ENCODE results near the gene UBE2H.

The UBE2H gene

DNA sequence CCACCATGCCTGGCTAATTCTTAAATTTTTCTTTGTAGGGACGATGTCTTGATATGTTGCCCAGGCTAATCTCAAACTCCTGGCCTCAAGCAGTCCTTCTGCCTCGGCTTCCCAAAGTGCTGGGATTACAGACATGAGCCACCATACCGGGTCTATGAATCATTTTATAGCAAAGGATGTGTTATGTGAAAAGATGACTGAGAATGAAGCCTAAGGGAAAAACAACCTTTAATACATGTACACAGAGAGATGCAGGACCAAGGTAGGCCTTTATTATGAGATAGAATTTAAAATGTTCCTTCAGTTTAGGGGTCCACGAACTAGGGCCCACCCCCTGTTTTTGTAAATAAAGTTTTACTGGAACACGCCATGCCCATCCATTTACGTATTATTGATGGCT, 41.0 kb downstream of the UBE2H start:
- H3K4me1 ChIP-seq (ENCODE audit: control insufficient read depth in 5 of 5, insufficient read depth in 5 of 5, low read length in 5 of 5) = peaks cover 2 to 35% (median 22%) of the 10 kb centered on the region in 5 donors

DNA sequence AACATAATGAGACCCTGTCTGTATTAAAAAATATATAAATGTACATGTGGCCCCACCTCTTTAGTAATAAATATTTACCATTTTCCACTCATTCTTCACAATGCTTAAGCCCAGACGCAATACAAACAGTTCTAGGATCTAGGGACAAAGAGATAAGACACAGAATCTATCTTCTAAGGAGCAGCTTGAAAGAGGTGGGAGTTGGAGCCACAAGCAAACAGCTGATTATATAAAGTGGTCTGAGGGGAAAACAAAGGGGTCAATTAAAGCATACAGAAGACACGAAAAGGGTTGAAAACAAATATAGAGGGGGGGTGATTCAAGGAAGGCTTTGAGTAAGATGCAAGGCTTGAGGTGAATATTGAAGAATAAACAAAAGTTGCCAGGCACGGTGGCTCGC, 43.1 kb downstream of the UBE2H start:
- Histone ChIP-seq H3K4me3 (ENCODE audit: low read depth in 1 of 5, low read length in 5 of 5) (no peak overlapping the region), H3K27me3 (ENCODE audit: control insufficient read depth in 5 of 5, insufficient read depth in 4 of 5, low read length in 5 of 5) (no peaks in the 10 kb centered on the region), H3K9me3 (ENCODE audit: control insufficient read depth in 5 of 5, low read length in 5 of 5) (no peaks in the 10 kb centered on the region), H3K4me1 (ENCODE audit: control insufficient read depth in 5 of 5, insufficient read depth in 5 of 5, low read length in 5 of 5) (peaks cover 0 to 28% (median 13%) of the 10 kb centered on the region in 5 donors), H3K27ac (ENCODE audit: low read depth, low read length) (no peak overlapping the region), H3K9ac (ENCODE audit: low read length in 5 of 5) (no peak overlapping the region), H3K36me3 (ENCODE audit: control insufficient read depth in 5 of 5, insufficient read depth in 5 of 5, low read length in 5 of 5) (peaks cover 0 to 11% (median 3%) of the 10 kb centered on the region in 5 donors)

More for the DNA sequence above, 41.0 kb downstream of the UBE2H start:
- no peak overlapping the region for H3K4me3 ChIP-seq (ENCODE audit: low read depth in 1 of 5, low read length in 5 of 5)
- no peaks in the 10 kb centered on the region for H3K9me3 ChIP-seq (ENCODE audit: control insufficient read depth in 5 of 5, low read length in 5 of 5)
- H3K27ac ChIP-seq (ENCODE audit: low read depth, low read length) = no peak overlapping the region
- H3K36me3 ChIP-seq (ENCODE audit: control insufficient read depth in 5 of 5, insufficient read depth in 5 of 5, low read length in 5 of 5) = peaks cover 0 to 6% (median 0%) of the 10 kb centered on the region in 5 donors
- H3K27me3 ChIP-seq (ENCODE audit: control insufficient read depth in 5 of 5, insufficient read depth in 4 of 5, low read length in 5 of 5) = no peaks in the 10 kb centered on the region
- no peak overlapping the region for H3K9ac ChIP-seq (ENCODE audit: low read length in 5 of 5)

DNA sequence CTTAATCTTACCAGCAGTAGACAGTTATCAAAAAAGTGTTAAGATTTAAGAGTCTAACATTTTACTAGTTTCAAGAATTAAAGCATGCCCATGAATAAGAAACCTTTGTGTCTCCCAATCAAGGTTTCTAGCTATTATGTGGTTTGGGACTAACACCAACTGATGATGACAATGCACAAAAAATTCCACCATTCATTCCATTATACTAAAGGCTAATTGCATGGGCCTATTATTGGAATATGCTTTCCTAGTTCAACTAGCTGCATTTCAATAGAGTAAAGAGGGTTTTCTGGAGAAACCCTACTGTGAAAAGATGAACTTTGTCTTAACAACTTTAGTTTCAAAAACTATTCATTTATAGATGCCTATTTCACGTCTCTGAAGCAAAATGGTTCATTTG, 44.6 kb downstream of the UBE2H start:
- Histone ChIP-seq H3K27me3 (ENCODE audit: control insufficient read depth in 5 of 5, insufficient read depth in 4 of 5, low read length in 5 of 5) (no peaks in the 10 kb centered on the region), H3K4me3 (ENCODE audit: low read depth in 1 of 5, low read length in 5 of 5) (no peak overlapping the region), H3K4me1 (ENCODE audit: control insufficient read depth in 5 of 5, insufficient read depth in 5 of 5, low read length in 5 of 5) (peaks cover 0 to 32% (median 10%) of the 10 kb centered on the region in 5 donors), H3K9ac (ENCODE audit: low read length in 5 of 5) (no peak overlapping the region), H3K9me3 (ENCODE audit: control insufficient read depth in 5 of 5, low read length in 5 of 5) (no peaks in the 10 kb centered on the region), H3K36me3 (ENCODE audit: control insufficient read depth in 5 of 5, insufficient read depth in 5 of 5, low read length in 5 of 5) (peaks cover 0 to 9% (median 7%) of the 10 kb centered on the region in 5 donors), H3K27ac (ENCODE audit: low read depth, low read length) (no peak overlapping the region)

DNA sequence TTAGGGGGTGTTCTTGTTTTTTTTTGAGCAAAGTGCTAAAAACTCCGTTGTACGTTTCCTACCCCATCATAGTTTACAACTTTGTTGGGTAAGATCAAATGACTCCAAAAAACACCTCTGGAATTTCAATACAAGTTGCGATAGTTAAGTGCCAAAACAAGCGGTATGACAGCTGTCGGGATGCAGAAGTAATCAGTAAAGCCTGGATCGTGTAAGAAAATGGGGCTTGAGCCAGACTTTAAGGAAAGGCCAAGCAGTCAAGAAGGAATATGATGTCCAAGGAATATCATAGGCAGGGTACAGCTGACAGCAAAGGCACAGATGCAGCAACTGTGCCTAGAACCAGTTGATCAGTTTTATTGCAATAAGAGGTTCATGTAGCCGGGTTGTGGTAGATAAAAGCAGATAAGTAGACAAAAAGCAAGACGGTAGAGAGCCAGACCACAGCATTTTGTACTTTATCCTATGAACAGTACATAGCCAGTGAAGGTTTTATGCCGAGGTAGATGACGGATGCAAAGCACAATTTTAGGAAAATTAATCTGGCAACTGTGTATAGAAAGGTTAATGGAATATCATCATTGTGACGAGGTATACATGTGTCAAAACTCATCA, 45.5 kb downstream of the UBE2H start:
- H3K27ac ChIP-seq (ENCODE audit: low read depth, low read length) = no peak overlapping the region
- H3K4me1 ChIP-seq (ENCODE audit: control insufficient read depth in 5 of 5, insufficient read depth in 5 of 5, low read length in 5 of 5) = peaks cover 0 to 32% (median 10%) of the 10 kb centered on the region in 5 donors
- H3K9me3 ChIP-seq (ENCODE audit: control insufficient read depth in 5 of 5, low read length in 5 of 5) = no peaks in the 10 kb centered on the region
- no peaks in the 10 kb centered on the region for H3K27me3 ChIP-seq (ENCODE audit: control insufficient read depth in 5 of 5, insufficient read depth in 4 of 5, low read length in 5 of 5)
- H3K4me3 ChIP-seq (ENCODE audit: low read depth in 1 of 5, low read length in 5 of 5) = no peak overlapping the region
- peaks cover 3 to 17% (median 8%) of the 10 kb centered on the region in 5 donors for H3K36me3 ChIP-seq (ENCODE audit: control insufficient read depth in 5 of 5, insufficient read depth in 5 of 5, low read length in 5 of 5)
- no peak overlapping the region for H3K9ac ChIP-seq (ENCODE audit: low read length in 5 of 5)

DNA sequence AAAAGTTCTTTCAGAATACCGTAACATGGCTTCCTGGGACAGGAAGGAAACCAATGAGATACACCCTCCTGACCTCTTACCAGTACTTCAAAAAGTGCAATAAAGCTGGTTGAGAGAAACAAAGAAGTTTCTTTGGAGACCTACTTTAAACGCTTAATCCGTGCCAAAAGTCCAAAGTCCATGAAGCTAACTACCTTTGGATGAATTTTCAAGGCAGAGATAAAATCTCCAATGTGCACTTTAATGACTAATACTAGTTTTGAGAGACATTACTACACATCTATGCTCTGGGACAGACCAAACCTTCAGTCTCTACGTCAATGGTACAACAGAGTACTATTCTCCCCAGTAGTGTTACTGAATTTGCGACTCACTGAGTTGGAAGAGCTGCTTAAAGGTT, 46.1 kb downstream of the UBE2H start:
- H3K27ac ChIP-seq (ENCODE audit: low read depth, low read length) = no peak overlapping the region
- peaks cover 0 to 32% (median 10%) of the 10 kb centered on the region in 5 donors for H3K4me1 ChIP-seq (ENCODE audit: control insufficient read depth in 5 of 5, insufficient read depth in 5 of 5, low read length in 5 of 5)
- H3K9me3 ChIP-seq (ENCODE audit: control insufficient read depth in 5 of 5, low read length in 5 of 5) = no peaks in the 10 kb centered on the region
- H3K4me3 ChIP-seq (ENCODE audit: low read depth in 1 of 5, low read length in 5 of 5) = no peak overlapping the region
- peaks cover 3 to 21% (median 8%) of the 10 kb centered on the region in 5 donors for H3K36me3 ChIP-seq (ENCODE audit: control insufficient read depth in 5 of 5, insufficient read depth in 5 of 5, low read length in 5 of 5)
- no peaks in the 10 kb centered on the region for H3K27me3 ChIP-seq (ENCODE audit: control insufficient read depth in 5 of 5, insufficient read depth in 4 of 5, low read length in 5 of 5)
- no peak overlapping the region for H3K9ac ChIP-seq (ENCODE audit: low read length in 5 of 5)

DNA sequence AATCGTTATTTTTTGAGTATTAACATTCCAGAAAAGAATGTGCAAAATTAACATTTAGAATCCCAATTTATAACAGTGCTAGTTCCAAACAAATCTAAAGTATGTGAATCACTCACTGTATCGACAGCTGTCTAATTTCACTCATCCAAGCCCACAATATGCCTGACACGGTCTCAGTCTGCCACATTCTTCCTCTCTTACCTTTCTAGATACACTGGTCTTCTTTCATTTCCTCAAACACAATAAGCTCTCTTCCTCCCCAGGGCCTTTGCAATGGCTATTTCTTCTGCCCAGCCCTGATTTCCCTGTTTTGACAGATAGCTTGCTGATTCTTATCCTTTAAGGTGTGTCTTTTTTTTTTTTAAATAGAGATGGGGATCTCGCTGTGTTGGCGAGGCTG, 48.8 kb downstream of the UBE2H start:
- no peak overlapping the region for H3K4me3 ChIP-seq (ENCODE audit: low read depth in 1 of 5, low read length in 5 of 5)
- H3K9me3 ChIP-seq (ENCODE audit: control insufficient read depth in 5 of 5, low read length in 5 of 5) = no peaks in the 10 kb centered on the region
- peaks cover 7 to 27% (median 12%) of the 10 kb centered on the region in 5 donors for H3K36me3 ChIP-seq (ENCODE audit: control insufficient read depth in 5 of 5, insufficient read depth in 5 of 5, low read length in 5 of 5)
- H3K27ac ChIP-seq (ENCODE audit: low read depth, low read length) = no peak overlapping the region
- H3K9ac ChIP-seq (ENCODE audit: low read length in 5 of 5) = no peak overlapping the region
- no peaks in the 10 kb centered on the region for H3K27me3 ChIP-seq (ENCODE audit: control insufficient read depth in 5 of 5, insufficient read depth in 4 of 5, low read length in 5 of 5)
- H3K4me1 ChIP-seq (ENCODE audit: control insufficient read depth in 5 of 5, insufficient read depth in 5 of 5, low read length in 5 of 5) = peaks cover 0 to 32% (median 10%) of the 10 kb centered on the region in 5 donors

DNA sequence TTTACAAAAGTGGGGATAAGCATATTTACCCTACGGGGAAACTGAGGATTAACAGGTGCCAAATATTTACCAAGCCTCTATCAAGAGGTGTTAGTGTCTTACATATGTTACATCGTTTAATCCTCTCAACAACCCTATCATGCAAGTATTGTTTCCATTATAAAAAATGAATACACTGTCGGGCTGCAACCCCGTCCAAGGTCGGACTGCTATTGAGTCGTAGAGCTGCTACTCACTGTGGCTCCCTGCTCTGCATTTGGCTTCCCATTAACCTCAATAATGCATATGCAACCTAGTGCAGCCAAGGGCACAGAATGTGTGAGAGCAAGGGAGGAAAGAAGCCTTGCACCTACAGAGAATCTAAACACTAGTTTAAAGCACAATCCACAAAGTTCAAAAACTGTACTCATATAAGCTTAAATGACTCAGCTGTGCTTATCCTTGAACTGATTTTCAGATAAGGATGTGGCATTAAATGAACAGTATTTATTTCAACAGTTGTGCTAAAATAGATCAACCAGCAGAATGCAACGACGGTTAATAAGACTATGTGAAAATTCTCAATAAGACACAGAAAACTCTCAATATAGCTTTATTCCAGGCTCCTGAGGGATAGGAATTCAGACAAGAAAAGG, 49.9 kb downstream of the UBE2H start:
- Histone ChIP-seq H3K4me3 (ENCODE audit: low read depth in 1 of 5, low read length in 5 of 5) (no peak overlapping the region), H3K36me3 (ENCODE audit: control insufficient read depth in 5 of 5, insufficient read depth in 5 of 5, low read length in 5 of 5) (peaks cover 7 to 29% (median 12%) of the 10 kb centered on the region in 5 donors), H3K27ac (ENCODE audit: low read depth, low read length) (no peak overlapping the region), H3K4me1 (ENCODE audit: control insufficient read depth in 5 of 5, insufficient read depth in 5 of 5, low read length in 5 of 5) (peaks cover 0 to 35% (median 10%) of the 10 kb centered on the region in 5 donors), H3K9me3 (ENCODE audit: control insufficient read depth in 5 of 5, low read length in 5 of 5) (no peaks in the 10 kb centered on the region), H3K27me3 (ENCODE audit: control insufficient read depth in 5 of 5, insufficient read depth in 4 of 5, low read length in 5 of 5) (no peaks in the 10 kb centered on the region), H3K9ac (ENCODE audit: low read length in 5 of 5) (no peak overlapping the region)

DNA sequence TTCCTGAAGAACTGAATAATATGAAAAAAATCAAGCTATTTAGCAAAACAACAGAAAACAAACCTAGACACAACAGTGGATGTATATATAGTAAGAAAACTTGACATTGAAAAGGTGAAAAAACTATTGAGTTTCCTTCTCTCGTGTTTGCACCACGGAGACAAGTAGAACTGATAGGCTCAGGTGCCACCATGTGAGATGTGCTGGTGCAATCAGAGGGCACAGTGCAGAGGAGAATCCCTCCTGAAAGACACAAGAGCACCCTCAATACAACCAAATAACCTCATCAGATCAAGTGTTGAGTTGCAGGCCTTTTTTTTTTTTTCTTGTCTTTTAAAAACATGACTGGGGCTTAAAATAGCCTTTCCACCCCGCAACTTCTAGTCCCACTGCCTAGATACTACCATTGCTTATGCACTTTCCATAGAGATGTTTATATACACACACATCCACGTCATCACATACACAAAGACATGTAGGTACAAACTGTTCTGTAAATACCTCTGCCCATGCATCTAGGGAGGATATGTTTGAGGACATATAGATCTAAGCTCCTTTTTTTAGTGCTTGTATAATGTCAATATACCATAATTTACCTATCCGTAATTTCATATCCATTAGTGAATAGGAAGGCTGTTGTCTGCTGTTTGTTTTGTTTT, 54.1 kb downstream of the UBE2H start:
- Histone ChIP-seq H3K4me1 (ENCODE audit: control insufficient read depth in 5 of 5, insufficient read depth in 5 of 5, low read length in 5 of 5) (peaks cover 0 to 9% (median 0%) of the 10 kb centered on the region in 5 donors), H3K4me3 (ENCODE audit: low read depth in 1 of 5, low read length in 5 of 5) (no peak overlapping the region), H3K9ac (ENCODE audit: low read length in 5 of 5) (no peak overlapping the region), H3K9me3 (ENCODE audit: control insufficient read depth in 5 of 5, low read length in 5 of 5) (no peaks in the 10 kb centered on the region), H3K27me3 (ENCODE audit: control insufficient read depth in 5 of 5, insufficient read depth in 4 of 5, low read length in 5 of 5) (no peaks in the 10 kb centered on the region), H3K36me3 (ENCODE audit: control insufficient read depth in 5 of 5, insufficient read depth in 5 of 5, low read length in 5 of 5) (peaks cover 4 to 30% (median 11%) of the 10 kb centered on the region in 5 donors), H3K27ac (ENCODE audit: low read depth, low read length) (no peak overlapping the region)

DNA sequence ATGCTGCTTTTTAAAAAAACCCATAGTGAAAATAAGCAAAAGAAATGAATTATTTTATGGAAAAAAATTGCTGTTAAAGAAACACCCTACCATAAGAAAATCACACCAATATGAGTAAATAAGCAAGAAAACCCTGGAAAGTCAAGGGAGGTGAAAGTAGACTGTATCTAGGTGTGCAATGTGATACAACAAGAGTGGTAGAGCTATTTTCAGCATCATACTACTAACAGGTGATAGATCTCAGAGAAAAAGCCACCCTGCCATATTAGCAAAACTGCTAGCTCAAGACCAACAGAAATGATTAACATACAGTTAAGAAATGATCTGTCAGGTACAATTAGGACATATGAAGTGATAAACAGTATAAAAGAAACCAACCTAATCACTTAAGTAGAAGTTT, 54.8 kb downstream of the UBE2H start:
- Histone ChIP-seq H3K27me3 (ENCODE audit: control insufficient read depth in 5 of 5, insufficient read depth in 4 of 5, low read length in 5 of 5) (no peaks in the 10 kb centered on the region), H3K9ac (ENCODE audit: low read length in 5 of 5) (no peak overlapping the region), H3K27ac (ENCODE audit: low read depth, low read length) (no peak overlapping the region), H3K4me1 (ENCODE audit: control insufficient read depth in 5 of 5, insufficient read depth in 5 of 5, low read length in 5 of 5) (peaks cover 0 to 9% (median 0%) of the 10 kb centered on the region in 5 donors), H3K9me3 (ENCODE audit: control insufficient read depth in 5 of 5, low read length in 5 of 5) (no peaks in the 10 kb centered on the region), H3K4me3 (ENCODE audit: low read depth in 1 of 5, low read length in 5 of 5) (no peak overlapping the region), H3K36me3 (ENCODE audit: control insufficient read depth in 5 of 5, insufficient read depth in 5 of 5, low read length in 5 of 5) (peaks cover 4 to 29% (median 11%) of the 10 kb centered on the region in 5 donors)

Data from subcutaneous abdominal adipose tissue (tissue), 5 donors.